ENCODE results near the gene EHBP1.

DNA sequence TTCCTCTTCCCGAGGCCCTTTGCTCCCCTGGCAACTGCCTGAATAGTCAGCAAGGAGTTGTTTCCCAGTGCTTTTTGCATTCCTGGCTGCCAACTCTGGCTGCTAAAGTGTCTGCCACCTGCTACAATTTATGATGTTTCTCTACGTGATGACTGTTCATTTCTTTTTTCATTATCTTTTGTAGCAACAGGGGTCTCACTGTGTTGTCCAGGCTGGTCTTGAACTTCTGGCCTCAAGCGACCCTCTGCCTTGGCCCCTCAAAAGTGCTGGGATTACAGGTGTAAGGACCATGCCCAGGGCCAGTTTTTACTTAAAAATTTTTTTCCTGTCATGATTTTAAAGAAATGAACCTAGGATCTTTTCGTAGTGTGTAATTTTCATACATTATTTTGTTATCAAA is 11.3 kb downstream of the EHBP1 start:
- TF ChIP-seq, protein P1, sequence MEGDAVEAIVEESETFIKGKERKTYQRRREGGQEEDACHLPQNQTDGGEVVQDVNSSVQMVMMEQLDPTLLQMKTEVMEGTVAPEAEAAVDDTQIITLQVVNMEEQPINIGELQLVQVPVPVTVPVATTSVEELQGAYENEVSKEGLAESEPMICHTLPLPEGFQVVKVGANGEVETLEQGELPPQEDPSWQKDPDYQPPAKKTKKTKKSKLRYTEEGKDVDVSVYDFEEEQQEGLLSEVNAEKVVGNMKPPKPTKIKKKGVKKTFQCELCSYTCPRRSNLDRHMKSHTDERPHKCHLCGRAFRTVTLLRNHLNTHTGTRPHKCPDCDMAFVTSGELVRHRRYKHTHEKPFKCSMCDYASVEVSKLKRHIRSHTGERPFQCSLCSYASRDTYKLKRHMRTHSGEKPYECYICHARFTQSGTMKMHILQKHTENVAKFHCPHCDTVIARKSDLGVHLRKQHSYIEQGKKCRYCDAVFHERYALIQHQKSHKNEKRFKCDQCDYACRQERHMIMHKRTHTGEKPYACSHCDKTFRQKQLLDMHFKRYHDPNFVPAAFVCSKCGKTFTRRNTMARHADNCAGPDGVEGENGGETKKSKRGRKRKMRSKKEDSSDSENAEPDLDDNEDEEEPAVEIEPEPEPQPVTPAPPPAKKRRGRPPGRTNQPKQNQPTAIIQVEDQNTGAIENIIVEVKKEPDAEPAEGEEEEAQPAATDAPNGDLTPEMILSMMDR (IDR thresholded peaks at IDR 0.05; ENCODE audit: low read depth, low read length): no peak
- TF ChIP-seq, protein P2, sequence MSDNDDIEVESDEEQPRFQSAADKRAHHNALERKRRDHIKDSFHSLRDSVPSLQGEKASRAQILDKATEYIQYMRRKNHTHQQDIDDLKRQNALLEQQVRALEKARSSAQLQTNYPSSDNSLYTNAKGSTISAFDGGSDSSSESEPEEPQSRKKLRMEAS (IDR thresholded peaks at IDR 0.05; ENCODE audit: low read depth, low read length): no peak
